IPS-15b (cell line): ENCODE results near the gene KCTD8.
"Not testable (repeated sequence)": the region's sequence is repeated elsewhere in the genome, so short reads cannot be mapped to it uniquely, and the experiment has no call there.

ENCODE experiments used
- H3K27me3 ChIP-seq: one replicate; pipeline ENCODE4 v1.6.1; 2013; ENCODE audit warnings: low read length; ENCODE audit not compliant: control insufficient read depth, insufficient read depth
- H3K36me3 ChIP-seq: one replicate; pipeline ENCODE4 v1.6.1; 2013; ENCODE audit warnings: low read length; ENCODE audit not compliant: control insufficient read depth, insufficient read depth
- H3K4me1 ChIP-seq: one replicate; pipeline ENCODE4 v1.6.1; 2013; ENCODE audit warnings: mild to moderate bottlenecking, low read length; ENCODE audit not compliant: control insufficient read depth, insufficient read depth
- H3K4me3 ChIP-seq: one replicate; pipeline ENCODE4 v1.5.1; 2013; ENCODE audit warnings: low read depth, low read length
- H3K9ac ChIP-seq: one replicate; pipeline ENCODE4 v1.6.1; 2013; ENCODE audit warnings: low read depth, mild to moderate bottlenecking, low read length
- H3K9me3 ChIP-seq: one replicate; pipeline ENCODE4 v1.6.1; 2013; ENCODE audit warnings: mild to moderate bottlenecking, low read length; ENCODE audit not compliant: control insufficient read depth, insufficient read depth

KCTD8 gene

DNA sequence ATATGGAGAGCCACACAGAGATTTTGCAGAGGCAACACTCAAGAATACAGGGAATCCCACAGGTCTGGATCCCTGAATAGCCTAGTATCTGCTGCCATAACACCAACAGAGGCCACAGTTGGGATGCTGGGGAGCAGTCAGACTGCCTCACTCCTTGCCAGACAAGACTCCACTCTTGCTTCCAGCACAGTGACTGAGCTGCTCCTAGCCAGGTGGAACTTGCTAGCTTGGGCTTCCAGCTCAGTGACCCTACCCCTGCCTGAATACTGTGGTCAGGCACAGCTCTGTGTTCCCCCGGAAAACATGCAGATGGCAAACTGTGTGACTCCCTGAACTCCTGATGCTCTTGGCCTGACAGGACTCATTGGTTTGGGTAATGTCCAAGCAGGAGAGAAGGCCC is 251.8 kb downstream of the KCTD8 start:
- H3K36me3 ChIP-seq: peaks cover 4% of the 10 kb centered on the region
- no peaks in the 10 kb centered on the region for H3K27me3 ChIP-seq
- H3K4me3 ChIP-seq: no peak overlapping the region
- H3K9me3 ChIP-seq: no peaks in the 10 kb centered on the region
- no peak overlapping the region for H3K9ac ChIP-seq
- H3K4me1 ChIP-seq: no peaks in the 10 kb centered on the region

DNA sequence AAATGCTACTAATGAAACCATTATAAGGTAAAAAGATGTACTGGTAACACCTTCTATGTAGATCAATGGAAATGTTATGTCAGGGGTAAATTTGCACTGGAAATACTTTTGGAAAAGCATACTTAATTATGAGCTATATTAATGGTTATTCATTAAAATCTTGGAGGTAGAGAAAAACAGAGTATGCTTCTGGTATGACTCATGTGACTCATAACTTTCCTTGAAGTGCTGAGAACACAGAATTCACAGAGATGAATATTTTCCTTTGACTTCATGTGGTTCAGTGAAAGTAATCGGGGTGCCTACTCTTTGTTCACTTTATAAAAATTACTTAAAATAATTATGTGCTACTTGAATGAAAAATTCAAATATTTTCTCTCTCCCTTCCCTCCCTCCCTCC is 254.2 kb downstream of the KCTD8 start:
- no peaks in the 10 kb centered on the region for H3K27me3 ChIP-seq
- peaks cover 4% of the 10 kb centered on the region for H3K36me3 ChIP-seq
- H3K4me3 ChIP-seq: no peak overlapping the region
- H3K4me1 ChIP-seq: no peaks in the 10 kb centered on the region
- H3K9ac ChIP-seq: no peak overlapping the region
- no peaks in the 10 kb centered on the region for H3K9me3 ChIP-seq

DNA sequence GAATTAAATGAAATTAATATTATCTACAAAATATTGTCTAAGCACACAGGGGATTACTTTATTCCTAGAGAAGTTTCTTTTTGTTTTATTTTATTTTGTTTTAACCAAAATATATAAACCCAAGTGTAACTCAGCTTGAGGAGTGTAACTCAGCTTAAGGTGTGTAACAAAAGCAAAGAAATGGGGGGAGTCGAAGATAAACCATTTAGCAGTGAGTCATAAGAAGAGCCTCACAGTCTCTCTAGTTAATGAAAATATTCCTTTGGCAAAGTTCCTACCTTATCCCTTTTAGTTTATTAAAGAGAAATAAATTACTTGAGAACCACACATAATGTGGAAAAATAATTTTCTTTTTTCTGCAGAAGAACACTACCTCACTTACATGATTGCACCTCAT is 261.8 kb downstream of the KCTD8 start:
- peaks cover 3% of the 10 kb centered on the region for H3K4me1 ChIP-seq
- no peaks in the 10 kb centered on the region for H3K9me3 ChIP-seq
- no peak overlapping the region for H3K4me3 ChIP-seq
- no peaks in the 10 kb centered on the region for H3K36me3 ChIP-seq
- no peak overlapping the region for H3K9ac ChIP-seq
- H3K27me3 ChIP-seq: no peaks in the 10 kb centered on the region

DNA sequence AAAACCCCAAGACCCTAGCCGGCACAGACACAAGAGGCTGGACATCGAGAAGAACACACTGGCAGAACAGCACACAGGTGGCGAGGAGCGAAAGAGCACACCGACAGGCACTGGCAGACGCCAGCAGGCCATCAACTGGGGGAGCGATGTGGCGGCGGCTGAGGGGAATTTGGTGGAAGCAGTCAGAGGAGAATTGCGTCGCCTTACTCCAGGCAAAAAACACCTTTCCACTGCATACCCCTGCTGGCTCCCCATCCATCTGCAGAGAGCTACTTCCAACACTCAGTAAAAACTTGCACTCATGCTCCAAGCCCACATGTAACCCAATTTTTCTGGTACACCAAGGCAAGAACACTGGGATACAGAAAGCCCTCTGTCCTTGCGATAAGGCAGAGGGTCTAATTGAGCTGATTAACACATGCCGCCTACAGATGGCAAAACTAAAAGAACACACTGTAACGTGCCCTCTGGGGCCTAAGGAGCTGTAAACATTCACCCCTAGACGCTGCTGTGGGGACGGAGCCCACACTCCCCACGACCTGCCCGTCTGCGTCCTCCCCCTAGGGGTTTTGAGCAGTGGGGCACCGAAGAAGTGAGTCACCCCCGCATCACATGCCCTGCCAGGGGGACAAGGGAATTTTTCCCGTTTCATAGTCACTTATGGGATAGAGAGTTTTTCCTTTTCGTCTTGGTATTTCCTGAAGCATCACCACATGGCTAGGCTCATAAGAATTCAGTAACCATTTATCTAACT is 262.3 kb downstream of the KCTD8 start:
- peaks cover 3% of the 10 kb centered on the region for H3K4me1 ChIP-seq
- no peaks in the 10 kb centered on the region for H3K27me3 ChIP-seq
- H3K9me3 ChIP-seq: no peaks in the 10 kb centered on the region
- no peaks in the 10 kb centered on the region for H3K36me3 ChIP-seq
- no peak overlapping the region for H3K4me3 ChIP-seq
- H3K9ac ChIP-seq: no peak overlapping the region

DNA sequence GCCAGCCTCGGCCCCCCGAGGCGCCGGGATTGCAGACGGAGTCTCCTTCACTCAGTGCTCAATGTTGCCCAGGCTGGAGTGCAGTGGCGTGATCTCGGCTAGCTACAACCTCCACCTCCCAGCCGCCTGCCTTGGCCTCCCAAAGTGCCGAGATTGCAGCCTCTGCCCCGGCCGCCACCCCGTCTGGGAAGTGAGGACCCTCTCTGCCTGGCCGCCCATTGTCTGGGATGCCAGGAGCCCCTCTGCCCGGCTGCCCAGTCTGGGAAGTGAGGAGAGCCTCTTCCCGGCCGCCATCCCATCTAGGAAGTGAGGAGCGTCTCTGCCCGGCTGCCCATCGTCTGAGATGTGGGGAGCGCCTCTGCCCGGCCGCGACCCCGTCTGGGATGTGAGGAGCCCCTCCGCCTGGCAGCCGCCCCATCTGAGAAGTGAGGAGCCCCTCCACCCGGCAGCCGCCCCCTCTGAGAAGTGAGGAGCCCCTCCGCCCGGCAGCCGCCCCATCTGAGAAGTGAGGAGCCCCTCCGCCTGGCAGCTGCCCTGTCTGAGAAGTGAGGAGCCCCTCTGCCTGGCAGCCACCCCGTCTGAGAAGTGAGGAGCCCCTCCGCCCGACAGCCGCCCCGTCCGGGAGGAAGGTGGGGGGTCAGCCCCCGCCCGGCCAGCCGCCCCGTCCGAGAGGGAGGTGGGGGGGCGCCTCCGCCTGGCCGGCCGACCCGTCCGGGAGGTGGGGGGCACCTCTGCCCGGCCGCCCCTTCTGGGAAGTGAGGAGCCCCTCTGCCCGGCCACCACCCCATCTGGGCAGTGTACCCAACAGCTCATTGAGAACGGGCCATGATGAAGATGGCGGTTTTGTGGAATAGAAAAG is 266.9 kb downstream of the KCTD8 start:
- H3K9ac ChIP-seq, H3K4me1 ChIP-seq, H3K9me3 ChIP-seq, H3K36me3 ChIP-seq, H3K27me3 ChIP-seq, H3K4me3 ChIP-seq: not testable (repeated sequence)

DNA sequence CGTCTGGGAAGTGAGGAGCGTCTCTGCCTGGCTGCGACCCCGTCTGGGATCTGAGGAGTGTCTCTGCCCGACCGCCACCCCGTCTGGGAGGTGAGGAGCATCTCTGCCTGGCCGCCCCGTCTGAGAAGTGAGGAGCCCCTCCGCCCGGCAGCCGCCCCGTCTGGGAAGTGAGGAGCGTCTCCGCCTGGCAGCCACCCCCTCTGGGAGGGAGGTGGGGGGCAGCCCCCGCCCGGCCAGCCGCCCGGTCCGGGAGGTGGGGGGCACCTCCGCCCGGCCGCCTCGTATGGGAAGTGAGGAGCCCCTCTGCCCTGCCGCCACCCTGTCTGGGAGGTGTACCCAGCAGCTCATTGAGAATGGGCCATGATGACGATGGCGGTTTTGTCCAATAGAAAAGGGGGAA is 280.8 kb downstream of the KCTD8 start:
- H3K4me3 ChIP-seq, H3K36me3 ChIP-seq, H3K9ac ChIP-seq, H3K9me3 ChIP-seq, H3K27me3 ChIP-seq, H3K4me1 ChIP-seq: not testable (repeated sequence)

DNA sequence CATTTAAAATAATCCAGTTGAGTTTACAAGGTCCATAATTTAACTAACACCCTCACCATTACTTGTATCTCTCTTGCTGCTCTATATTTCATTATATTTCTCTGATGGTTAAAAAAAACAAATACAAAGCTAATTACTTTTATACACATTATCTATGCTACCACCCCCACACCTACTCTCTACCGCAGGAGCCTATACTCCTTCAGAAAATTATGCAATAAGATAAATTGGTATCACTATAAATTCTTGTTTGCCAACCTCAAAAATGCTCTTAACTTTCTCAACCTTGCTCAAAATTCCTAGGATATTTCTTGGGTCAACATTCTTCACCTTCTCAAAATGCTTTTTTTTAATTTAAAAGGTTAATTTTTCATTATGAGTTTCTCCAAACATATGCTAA is 282.7 kb downstream of the KCTD8 start:
- Histone ChIP-seq H3K9me3 (no peaks in the 10 kb centered on the region), H3K9ac (no peak overlapping the region), H3K4me1 (no peaks in the 10 kb centered on the region), H3K36me3 (no peaks in the 10 kb centered on the region), H3K4me3 (no peak overlapping the region), H3K27me3 (no peaks in the 10 kb centered on the region)

DNA sequence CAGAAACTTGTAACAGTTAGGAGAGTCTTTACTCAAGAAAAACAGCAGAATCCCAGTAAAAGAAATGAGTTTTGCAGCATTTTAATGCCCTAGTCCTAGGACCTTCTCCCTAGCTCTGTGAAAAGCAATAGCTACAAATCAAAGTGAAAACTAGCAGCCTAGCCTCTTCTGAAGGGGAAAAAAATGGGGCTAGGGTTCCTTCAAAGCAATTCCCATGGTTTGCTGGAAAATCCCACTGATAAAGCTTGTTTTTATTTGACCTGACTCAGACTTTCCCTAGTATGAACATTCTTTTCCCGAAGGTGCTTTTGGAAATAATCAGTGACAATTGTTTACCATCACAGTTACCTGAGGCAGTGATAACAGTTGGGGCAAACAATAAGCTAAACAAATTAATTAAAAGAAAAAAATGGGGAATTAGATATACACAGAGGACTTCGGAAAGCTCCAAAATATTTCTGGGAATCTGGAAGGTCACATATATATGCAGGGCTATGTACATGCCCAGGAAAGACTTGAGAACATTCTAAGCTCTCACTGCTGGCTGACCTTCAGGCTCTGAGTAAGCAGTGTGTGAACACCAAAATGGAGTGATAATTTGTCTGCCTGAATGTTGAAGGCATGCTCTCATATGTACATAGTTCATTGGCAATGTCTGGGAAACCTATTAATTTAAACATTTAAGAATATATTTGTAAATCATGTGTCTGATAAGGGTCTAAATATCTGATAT is 285.9 kb downstream of the KCTD8 start:
- Histone ChIP-seq H3K9me3 (no peaks in the 10 kb centered on the region), H3K4me3 (no peak overlapping the region), H3K36me3 (no peaks in the 10 kb centered on the region), H3K4me1 (no peaks in the 10 kb centered on the region), H3K27me3 (no peaks in the 10 kb centered on the region), H3K9ac (no peak overlapping the region)

DNA sequence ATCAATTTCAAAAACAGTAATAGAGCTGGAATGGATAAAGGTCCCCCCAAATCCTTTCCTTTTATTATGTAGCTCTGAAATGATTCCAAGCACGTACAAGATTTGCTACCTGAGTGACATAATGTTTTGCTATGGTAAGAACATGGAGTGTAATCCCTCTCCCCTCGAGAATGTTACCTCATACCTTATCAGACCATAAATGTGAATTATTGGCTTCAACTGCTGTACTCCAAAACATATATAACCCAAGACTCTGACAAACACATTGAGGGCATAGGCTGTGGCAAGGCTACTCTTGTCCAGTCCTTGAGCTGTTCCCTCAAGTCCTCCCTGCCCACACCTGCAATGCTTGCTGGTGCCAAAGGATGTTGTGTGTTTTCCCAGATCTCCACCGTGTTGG is 286.9 kb downstream of the KCTD8 start:
- no peak overlapping the region for H3K9ac ChIP-seq
- H3K4me3 ChIP-seq: no peak overlapping the region
- H3K9me3 ChIP-seq: no peaks in the 10 kb centered on the region
- no peaks in the 10 kb centered on the region for H3K27me3 ChIP-seq
- no peaks in the 10 kb centered on the region for H3K4me1 ChIP-seq
- no peaks in the 10 kb centered on the region for H3K36me3 ChIP-seq

DNA sequence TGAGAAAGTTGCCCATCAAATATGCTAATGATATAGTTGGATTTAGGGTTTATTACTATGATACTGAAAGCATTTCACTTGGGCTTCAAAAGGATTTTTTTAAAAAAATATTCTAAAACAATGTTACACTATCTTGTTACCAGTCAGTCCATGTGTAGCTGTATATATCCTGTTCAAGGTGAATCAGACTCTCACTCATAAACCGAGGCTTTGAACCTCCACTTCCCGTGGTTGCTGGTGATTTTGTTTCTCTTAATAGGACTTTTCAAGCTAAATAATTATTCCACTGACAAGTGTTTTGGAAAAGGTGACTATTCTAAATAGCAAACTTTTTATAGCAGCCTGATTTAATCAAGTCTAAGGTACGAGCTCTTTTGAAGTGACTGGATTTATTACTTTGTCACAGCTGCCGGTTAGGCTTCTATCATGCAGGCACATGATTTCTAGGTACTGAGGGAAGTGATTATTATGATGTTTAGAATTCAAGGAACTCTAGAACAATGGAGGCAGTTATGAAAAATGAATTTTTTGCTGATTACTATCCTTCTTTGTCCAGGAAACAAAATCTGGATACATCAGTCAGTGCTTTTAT is 287.7 kb downstream of the KCTD8 start:
- no peaks in the 10 kb centered on the region for H3K27me3 ChIP-seq
- H3K9me3 ChIP-seq: no peaks in the 10 kb centered on the region
- no peak overlapping the region for H3K4me3 ChIP-seq
- no peak overlapping the region for H3K9ac ChIP-seq
- no peaks in the 10 kb centered on the region for H3K36me3 ChIP-seq
- H3K4me1 ChIP-seq: no peaks in the 10 kb centered on the region

DNA sequence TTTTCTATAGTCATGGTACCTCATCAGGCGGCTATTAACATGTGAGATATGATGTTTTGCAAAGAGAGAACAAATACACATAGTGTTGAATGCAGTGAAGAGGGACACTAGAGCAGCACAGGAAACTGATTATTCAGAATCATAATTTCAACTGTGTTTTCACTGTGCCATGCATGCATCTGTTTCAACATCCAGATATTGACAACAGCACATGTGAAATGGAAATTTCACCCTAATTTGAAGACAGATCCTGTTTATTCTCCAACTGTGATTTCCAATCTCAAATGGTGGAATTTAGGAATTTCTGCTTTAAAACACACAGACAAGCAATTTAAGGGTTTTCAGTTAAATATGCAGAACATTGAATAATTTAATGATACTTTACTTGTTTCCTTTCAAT is 288.6 kb downstream of the KCTD8 start:
- H3K9me3 ChIP-seq: no peaks in the 10 kb centered on the region
- H3K9ac ChIP-seq: no peak overlapping the region
- no peaks in the 10 kb centered on the region for H3K36me3 ChIP-seq
- no peaks in the 10 kb centered on the region for H3K27me3 ChIP-seq
- H3K4me3 ChIP-seq: no peak overlapping the region
- no peaks in the 10 kb centered on the region for H3K4me1 ChIP-seq
